DND-41 (cell line): ENCODE results near the gene CARD9.

Source experiments
- ATAC-seq: fragments of 200-7000 bp; cut with Tn5 transposase; 3 replicates; pipeline ENCODE4 v1.9.1; 2021; ENCODE audit warnings: low read depth; ENCODE audit not compliant: insufficient read depth
- DNase-seq: peaks from one replicate; pipeline ENCODE4 v3.0.0-alpha.2; 2020
- H2AFZ ChIP-seq: 2 replicates; pipeline ENCODE4 v1.6.0; 2012; ENCODE audit warnings: low read depth, low read length
- H3K27ac ChIP-seq: 2 replicates; pipeline ENCODE4 v1.5.1; 2012; ENCODE audit warnings: low read length, inconsistent platforms
- H3K27me3 ChIP-seq: fragments of 200-600 bp; sonication (generic); 2 replicates; pipeline ENCODE4 v1.6.0; 2012; ENCODE audit warnings: low read length, mild to moderate bottlenecking, inconsistent platforms; ENCODE audit not compliant: insufficient read depth, poor library complexity
- H3K36me3 ChIP-seq: 2 replicates; pipeline ENCODE4 v1.5.1; 2012; ENCODE audit warnings: low read length, inconsistent platforms; ENCODE audit not compliant: insufficient read depth
- H3K4me1 ChIP-seq: 2 replicates; pipeline ENCODE4 v1.5.1; 2012; ENCODE audit warnings: mild to moderate bottlenecking, low read length; ENCODE audit not compliant: insufficient read depth
- H3K4me2 ChIP-seq: 2 replicates; pipeline ENCODE4 v1.6.0; 2012; ENCODE audit warnings: mild to moderate bottlenecking, moderate library complexity, low read length, inconsistent platforms; ENCODE audit not compliant: insufficient read depth
- H3K4me3 ChIP-seq, 2 experiments: fragments of 200-600 bp in 1 of 2; shearing (Covaris generic) in 1 of 2; 2 replicates each; pipeline ENCODE4 v1.5.1; 2012 to 2016; ENCODE audit warnings: inconsistent platforms in 2 of 2, low read length in 2 of 2, mild to moderate bottlenecking in 2 of 2, low read depth in 1 of 2, moderate library complexity in 1 of 2
- H3K79me2 ChIP-seq: 2 replicates; pipeline ENCODE4 v1.6.0; 2012; ENCODE audit warnings: low read length, inconsistent platforms; ENCODE audit not compliant: insufficient read depth
- H3K9ac ChIP-seq: 2 replicates; pipeline ENCODE4 v1.6.0; 2012; ENCODE audit warnings: low read depth, mild to moderate bottlenecking, inconsistent platforms, low read length, moderate library complexity
- H3K9me3 ChIP-seq: 2 replicates; pipeline ENCODE4 v1.5.1; 2012; ENCODE audit warnings: low read length, moderate library complexity, mild to moderate bottlenecking, inconsistent platforms; ENCODE audit not compliant: insufficient read depth, severe bottlenecking
- H4K20me1 ChIP-seq: 2 replicates; pipeline ENCODE4 v1.6.0; 2012; ENCODE audit warnings: low read length; ENCODE audit not compliant: insufficient read depth
- EZH2 ChIP-seq: IDR thresholded peaks from 3 replicates; pipeline ENCODE4 v1.6.1; 2012; ENCODE audit warnings: borderline replicate concordance, low read depth, mild to moderate bottlenecking, moderate library complexity, low read length, inconsistent platforms; ENCODE audit not compliant: severe bottlenecking
- TF ChIP-seq, protein P1 (sequence below): IDR thresholded peaks from 2 replicates; pipeline ENCODE4 v1.5.1; 2012; ENCODE audit warnings: borderline replicate concordance, low read length, moderate library complexity, mild to moderate bottlenecking; ENCODE audit not compliant: poor library complexity, severe bottlenecking; ENCODE audit errors: extremely low read depth

The CARD9 gene

DNA sequence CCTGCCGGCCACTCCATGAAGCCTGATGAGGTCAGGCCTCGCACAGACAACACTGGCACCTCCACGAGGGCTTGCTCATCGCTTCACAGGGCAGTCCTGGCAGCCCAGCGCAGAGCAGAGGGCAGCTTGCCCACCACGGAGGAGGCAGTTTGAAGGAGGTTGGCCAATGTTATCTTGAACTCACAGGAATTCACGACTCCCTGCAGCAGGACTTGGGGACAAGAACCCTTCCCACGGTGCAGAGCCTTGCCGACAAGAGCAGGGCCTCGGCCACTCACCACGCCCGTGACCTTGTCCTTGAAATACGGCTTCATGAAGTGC lies 21.5 kb upstream of the CARD9 start:
- Histone ChIP-seq H3K27me3 (no peaks in the 10 kb centered on the region), H3K9ac (no peak overlapping the region), H3K36me3 (peaks cover 70% of the 10 kb centered on the region), H4K20me1 (peaks cover 18% of the 10 kb centered on the region), H3K27ac (no peak overlapping the region), H3K9me3 (no peaks in the 10 kb centered on the region), H3K4me1 (peaks cover 16% of the 10 kb centered on the region), H3K79me2 (peaks cover 26% of the 10 kb centered on the region), H3K4me2 (no peak overlapping the region), H3K4me3 (no peak overlapping the region), H2AFZ (no peak overlapping the region)
- DNase-seq (no peak), ATAC-seq (no peak)
- TF ChIP-seq, protein P1, sequence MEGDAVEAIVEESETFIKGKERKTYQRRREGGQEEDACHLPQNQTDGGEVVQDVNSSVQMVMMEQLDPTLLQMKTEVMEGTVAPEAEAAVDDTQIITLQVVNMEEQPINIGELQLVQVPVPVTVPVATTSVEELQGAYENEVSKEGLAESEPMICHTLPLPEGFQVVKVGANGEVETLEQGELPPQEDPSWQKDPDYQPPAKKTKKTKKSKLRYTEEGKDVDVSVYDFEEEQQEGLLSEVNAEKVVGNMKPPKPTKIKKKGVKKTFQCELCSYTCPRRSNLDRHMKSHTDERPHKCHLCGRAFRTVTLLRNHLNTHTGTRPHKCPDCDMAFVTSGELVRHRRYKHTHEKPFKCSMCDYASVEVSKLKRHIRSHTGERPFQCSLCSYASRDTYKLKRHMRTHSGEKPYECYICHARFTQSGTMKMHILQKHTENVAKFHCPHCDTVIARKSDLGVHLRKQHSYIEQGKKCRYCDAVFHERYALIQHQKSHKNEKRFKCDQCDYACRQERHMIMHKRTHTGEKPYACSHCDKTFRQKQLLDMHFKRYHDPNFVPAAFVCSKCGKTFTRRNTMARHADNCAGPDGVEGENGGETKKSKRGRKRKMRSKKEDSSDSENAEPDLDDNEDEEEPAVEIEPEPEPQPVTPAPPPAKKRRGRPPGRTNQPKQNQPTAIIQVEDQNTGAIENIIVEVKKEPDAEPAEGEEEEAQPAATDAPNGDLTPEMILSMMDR = no peak
- no peak for TF ChIP-seq EZH2

DNA sequence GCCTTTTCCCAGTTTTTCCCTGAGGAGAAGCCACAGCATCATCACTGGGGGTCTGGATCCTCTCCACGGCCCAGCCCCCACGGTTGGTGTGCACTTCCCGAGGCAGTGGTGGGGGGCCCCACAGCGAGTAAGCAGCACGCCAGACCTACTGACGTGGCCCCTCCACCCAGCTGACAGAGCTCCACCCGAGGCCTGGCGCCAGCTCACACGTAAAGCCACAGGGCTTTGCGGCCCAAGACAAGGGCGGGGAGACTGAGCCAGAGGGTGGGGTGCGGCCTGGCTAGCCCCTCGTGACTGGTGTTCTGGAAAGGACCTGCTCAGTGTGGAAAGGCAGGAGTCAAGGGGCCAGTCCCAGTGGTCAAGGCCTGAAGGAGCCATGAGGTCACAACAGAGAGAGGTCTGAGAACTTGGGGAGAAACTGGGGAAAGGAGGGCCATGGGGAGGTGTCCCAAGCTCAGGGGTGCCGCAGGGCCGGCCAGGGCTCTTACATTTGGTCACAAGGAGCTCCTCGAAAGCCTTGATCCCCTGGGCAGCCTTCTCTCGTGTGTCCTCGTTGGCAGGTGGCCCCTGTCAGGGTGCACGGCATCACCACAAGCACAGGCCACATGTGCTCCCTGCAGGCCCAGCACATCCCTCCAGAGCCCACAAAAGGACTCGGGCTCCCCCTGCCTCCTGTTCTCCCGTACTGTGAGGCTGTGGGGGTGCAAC lies 21.0 kb upstream of the CARD9 start:
- H2AFZ ChIP-seq = no peak overlapping the region
- H3K4me2 ChIP-seq = no peak overlapping the region
- H3K27ac ChIP-seq = no peak overlapping the region
- H3K36me3 ChIP-seq = peaks cover 76% of the 10 kb centered on the region
- no peak overlapping the region for H3K9ac ChIP-seq
- H3K4me3 ChIP-seq = no peak overlapping the region
- peaks cover 15% of the 10 kb centered on the region for H3K4me1 ChIP-seq
- TF ChIP-seq, protein P1 = no peak
- TF ChIP-seq EZH2 = no peak
- DNase-seq (no peak), ATAC-seq (no peak)
- H4K20me1 ChIP-seq = peaks cover 20% of the 10 kb centered on the region
- H3K27me3 ChIP-seq = no peaks in the 10 kb centered on the region
- H3K79me2 ChIP-seq = peaks cover 20% of the 10 kb centered on the region
- no peaks in the 10 kb centered on the region for H3K9me3 ChIP-seq

DNA sequence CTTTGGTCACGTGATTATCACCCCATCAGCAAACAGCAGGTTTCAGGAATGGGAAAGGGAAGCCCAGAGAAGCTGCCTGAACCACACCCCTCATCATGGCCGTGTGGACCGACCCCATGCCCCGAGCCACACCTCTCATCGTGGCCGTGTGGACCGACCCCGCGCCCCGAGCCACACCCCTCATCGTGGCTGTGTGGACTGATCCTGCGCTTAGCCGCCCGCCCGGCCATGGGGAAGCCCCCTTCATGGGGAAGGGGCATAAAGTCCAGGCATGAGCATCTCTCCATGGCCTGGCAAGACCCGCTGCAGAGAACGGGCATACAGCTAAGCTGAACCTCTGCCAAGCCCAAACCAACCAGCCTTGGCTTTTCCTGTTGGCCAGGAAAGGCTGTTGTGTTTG lies 20.1 kb upstream of the CARD9 start:
- no peak for ATAC-seq
- no peaks in the 10 kb centered on the region for H3K27me3 ChIP-seq
- H4K20me1 ChIP-seq = peaks cover 14% of the 10 kb centered on the region
- no peak overlapping the region for H3K27ac ChIP-seq
- peaks cover 11% of the 10 kb centered on the region for H3K79me2 ChIP-seq
- H3K9ac ChIP-seq = no peak overlapping the region
- H3K36me3 ChIP-seq = peaks cover 82% of the 10 kb centered on the region
- H3K9me3 ChIP-seq = no peaks in the 10 kb centered on the region
- no peak overlapping the region for H3K4me3 ChIP-seq
- H2AFZ ChIP-seq = no peak overlapping the region
- TF ChIP-seq, protein P1 = no peak
- TF ChIP-seq EZH2 = no peak
- H3K4me2 ChIP-seq = no peak overlapping the region
- no peak for DNase-seq
- H3K4me1 ChIP-seq = peaks cover 6% of the 10 kb centered on the region
